Measurements from ENCODE around the gene HHAT.

Gene HHAT

DNA sequence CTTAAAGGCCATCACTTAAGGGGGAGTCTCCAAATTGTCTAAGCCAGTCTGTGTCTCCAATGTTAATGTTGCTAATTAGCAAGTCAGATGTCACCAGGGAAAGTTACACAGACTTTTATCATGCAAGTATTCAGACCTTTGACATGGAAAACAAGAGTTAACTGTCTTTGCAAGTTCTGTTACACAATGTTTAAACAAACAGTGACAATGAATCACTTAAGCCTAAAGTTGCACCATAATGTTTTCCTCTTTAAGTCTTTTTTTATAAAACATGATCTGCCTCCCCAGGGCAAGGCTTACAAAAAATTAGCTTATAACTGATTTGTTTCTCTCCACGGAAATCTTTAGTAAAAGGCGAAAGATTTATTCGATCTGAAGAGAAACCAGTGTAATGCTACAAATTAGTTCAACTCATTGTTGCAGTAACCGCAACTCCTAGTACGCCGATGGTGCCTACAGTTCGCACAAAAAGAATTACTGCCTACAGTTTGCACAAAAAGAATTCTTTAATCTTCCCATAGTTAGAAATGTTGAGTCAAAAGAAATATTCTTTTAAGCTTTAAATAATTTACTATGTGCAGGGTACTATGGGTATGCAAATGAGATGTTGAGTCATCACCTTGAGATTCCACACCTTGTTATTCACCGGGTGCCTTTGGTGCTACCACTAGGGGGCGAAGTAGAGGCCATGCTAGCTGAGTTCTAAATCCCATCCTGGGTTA is 45.3 kb downstream of the HHAT start:
- TF ChIP-seq, protein P1, sequence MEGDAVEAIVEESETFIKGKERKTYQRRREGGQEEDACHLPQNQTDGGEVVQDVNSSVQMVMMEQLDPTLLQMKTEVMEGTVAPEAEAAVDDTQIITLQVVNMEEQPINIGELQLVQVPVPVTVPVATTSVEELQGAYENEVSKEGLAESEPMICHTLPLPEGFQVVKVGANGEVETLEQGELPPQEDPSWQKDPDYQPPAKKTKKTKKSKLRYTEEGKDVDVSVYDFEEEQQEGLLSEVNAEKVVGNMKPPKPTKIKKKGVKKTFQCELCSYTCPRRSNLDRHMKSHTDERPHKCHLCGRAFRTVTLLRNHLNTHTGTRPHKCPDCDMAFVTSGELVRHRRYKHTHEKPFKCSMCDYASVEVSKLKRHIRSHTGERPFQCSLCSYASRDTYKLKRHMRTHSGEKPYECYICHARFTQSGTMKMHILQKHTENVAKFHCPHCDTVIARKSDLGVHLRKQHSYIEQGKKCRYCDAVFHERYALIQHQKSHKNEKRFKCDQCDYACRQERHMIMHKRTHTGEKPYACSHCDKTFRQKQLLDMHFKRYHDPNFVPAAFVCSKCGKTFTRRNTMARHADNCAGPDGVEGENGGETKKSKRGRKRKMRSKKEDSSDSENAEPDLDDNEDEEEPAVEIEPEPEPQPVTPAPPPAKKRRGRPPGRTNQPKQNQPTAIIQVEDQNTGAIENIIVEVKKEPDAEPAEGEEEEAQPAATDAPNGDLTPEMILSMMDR (IDR thresholded peaks at IDR 0.05; ENCODE audit: control insufficient read depth, insufficient read depth, low read depth, low read length, missing control alignments): peak; percentile 93
- peak; percentile 85 for DNase-seq (ENCODE audit: low read depth)
- no peak overlapping the region for H3K4me3 ChIP-seq (ENCODE audit: control insufficient read depth, low read depth, low read length)

DNA sequence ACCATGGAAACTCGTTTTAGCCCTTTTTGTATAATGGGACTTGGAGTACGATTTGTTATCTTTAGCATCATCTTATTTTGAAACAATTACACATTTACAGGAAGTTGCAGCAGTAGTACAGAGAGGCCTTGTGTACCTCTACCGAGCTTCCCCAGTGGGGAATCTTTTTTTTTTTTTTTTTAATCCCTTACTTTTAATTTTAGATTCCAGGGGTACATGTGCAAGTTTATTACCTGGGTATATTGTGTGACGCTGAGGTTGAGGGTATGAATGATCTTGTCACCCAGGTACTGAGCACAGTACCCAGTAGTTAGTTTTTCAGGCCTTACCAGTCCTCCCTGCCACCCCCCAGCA is 45.9 kb downstream of the HHAT start:
- TF ChIP-seq, protein P1 (IDR thresholded peaks at IDR 0.05; ENCODE audit: control insufficient read depth, insufficient read depth, low read depth, low read length, missing control alignments): no peak
- H3K4me3 ChIP-seq (ENCODE audit: control insufficient read depth, low read depth, low read length): no peak overlapping the region
- DNase-seq (ENCODE audit: low read depth): no peak

DNA sequence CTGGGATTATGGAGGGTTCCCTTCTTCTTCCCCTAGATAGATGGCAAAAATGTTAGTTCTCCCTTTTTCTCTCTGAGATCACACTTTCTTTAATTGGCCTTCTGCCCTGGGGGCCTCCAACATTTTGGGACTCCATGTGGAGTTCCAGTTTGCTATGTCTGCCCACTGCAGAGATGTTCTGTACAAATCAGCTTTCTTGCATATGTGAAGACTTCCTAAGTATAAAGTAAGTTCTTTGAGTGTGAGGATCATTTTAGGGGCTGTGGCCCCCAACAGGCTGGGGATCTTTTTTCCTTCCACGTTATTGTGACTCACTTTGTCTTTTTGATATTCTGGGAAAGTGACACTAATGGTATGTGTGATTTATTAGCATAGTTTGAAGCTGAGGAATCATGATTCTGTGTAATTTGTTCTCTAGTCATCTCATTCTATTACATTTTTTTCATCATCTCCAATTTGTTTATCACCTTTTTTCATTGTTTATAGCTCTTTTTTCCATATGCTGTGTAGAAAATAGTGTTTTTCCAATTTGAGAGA is 48.2 kb downstream of the HHAT start:
- H3K4me3 ChIP-seq (ENCODE audit: control insufficient read depth, low read depth, low read length): no peak overlapping the region
- TF ChIP-seq, protein P1 (IDR thresholded peaks at IDR 0.05; ENCODE audit: control insufficient read depth, insufficient read depth, low read depth, low read length, missing control alignments): no peak
- no peak for DNase-seq (ENCODE audit: low read depth)

DNA sequence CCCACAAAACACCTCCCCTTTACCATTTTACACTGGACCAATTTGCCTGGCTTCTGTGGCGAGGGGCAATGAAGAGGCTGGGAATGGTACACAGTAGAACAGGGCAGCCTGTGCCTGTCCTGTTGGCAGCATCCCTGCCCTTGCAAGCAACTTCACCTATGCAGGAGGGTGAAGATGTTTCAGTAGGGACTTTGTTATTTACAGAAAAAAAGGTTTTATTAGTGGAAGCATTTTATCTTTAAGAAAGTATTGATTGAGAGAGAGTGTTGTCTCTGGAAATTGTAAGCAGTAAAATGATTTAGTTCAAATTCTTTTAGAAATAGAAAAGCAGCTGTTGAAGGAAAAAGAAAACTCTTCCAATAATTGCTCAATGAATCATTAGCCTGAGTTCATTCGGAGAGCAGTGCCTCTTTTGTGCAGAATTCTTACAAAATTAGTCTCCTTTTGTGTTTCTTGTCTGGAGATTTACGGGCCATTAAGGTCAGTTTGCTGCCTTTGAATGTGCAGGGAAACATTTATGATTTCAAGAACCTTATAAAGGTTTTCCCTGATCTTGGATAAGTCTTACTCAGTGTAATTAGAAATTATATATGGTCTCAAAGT is 49.1 kb downstream of the HHAT start:
- TF ChIP-seq, protein P1 (IDR thresholded peaks at IDR 0.05; ENCODE audit: control insufficient read depth, insufficient read depth, low read depth, low read length, missing control alignments): no peak
- no peak for DNase-seq (ENCODE audit: low read depth)
- no peak overlapping the region for H3K4me3 ChIP-seq (ENCODE audit: control insufficient read depth, low read depth, low read length)

DNA sequence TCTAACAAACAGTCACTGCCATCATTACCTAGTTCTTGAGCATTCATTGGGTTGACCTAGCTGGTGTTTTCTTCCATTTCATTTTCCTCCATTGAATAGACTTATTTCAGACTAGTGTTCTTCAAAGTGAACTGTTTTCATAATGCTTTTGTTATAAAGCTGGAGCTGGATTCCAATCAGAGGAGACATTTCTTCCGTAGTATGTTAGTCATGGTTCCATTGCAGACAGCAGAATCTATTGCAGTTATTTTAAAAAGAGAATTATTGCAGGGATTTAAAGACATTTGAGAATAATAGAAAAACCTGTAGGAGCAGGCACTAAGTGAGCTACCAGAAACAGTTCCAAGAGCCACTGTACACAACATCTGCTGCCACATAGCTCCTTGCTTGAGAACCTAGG is 50.0 kb downstream of the HHAT start:
- no peak overlapping the region for H3K4me3 ChIP-seq (ENCODE audit: control insufficient read depth, low read depth, low read length)
- TF ChIP-seq, protein P1 (IDR thresholded peaks at IDR 0.05; ENCODE audit: control insufficient read depth, insufficient read depth, low read depth, low read length, missing control alignments): no peak
- DNase-seq (ENCODE audit: low read depth): no peak

DNA sequence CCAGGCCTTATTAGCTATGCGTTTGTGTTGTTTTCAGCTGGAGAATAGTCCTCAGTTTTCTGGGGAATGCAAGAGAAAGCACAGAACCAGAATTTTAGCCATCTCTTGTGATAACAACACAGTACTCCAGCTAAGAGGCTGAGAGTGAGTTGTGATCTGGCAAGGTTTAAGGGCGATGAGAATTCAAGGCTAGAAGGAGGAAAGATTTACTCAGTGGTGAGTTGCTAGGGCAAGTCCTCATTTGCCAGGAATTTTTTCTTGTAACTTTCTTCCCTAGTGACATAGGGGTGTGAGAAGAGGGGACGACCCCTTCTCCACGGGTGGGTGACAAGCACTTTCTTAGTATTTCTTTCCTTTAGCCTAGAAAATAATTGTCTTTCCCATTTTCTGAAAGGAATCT is 53.2 kb downstream of the HHAT start:
- no peak for DNase-seq (ENCODE audit: low read depth)
- H3K4me3 ChIP-seq (ENCODE audit: control insufficient read depth, low read depth, low read length): no peak overlapping the region
- TF ChIP-seq, protein P1 (IDR thresholded peaks at IDR 0.05; ENCODE audit: control insufficient read depth, insufficient read depth, low read depth, low read length, missing control alignments): no peak

Measured in AG09309 (cell line).